BLaER1 (cell line): Measurements from ENCODE around the gene UBE3C.
A peak's percentile ranks its signal among the peaks of the same experiment; 100 is the strongest.
"Not testable (repeated sequence)": the region's sequence is repeated elsewhere in the genome, so short reads cannot be mapped to it uniquely, and the experiment has no call there.

Experiments
- H3K27ac ChIP-seq: shearing (Covaris generic); formaldehyde crosslinking; 2 replicates; pipeline ENCODE4 v1.8.1; 2022
- H3K27me3 ChIP-seq: shearing (Covaris generic); formaldehyde crosslinking; 2 replicates; pipeline ENCODE4 v1.8.1; 2022
- H3K36me3 ChIP-seq: shearing (Covaris generic); formaldehyde crosslinking; 2 replicates; pipeline ENCODE4 v1.8.1; 2022
- H3K4me1 ChIP-seq: shearing (Covaris generic); formaldehyde crosslinking; 2 replicates; pipeline ENCODE4 v1.8.1; 2022
- H3K4me2 ChIP-seq: shearing (Covaris generic); formaldehyde crosslinking; 2 replicates; pipeline ENCODE4 v1.8.1; 2022
- H3K4me3 ChIP-seq: shearing (Covaris generic); formaldehyde crosslinking; 2 replicates; pipeline ENCODE4 v1.8.1; 2022
- H3K9ac ChIP-seq: shearing (Covaris generic); formaldehyde crosslinking; 2 replicates; pipeline ENCODE4 v1.8.1; 2022
- H3K9me3 ChIP-seq: shearing (Covaris generic); formaldehyde crosslinking; 2 replicates; pipeline ENCODE4 v1.8.1; 2022
- H4K20me1 ChIP-seq: shearing (Covaris generic); formaldehyde crosslinking; 2 replicates; pipeline ENCODE4 v1.8.1; 2022
- Cebpa-rat ChIP-seq: shearing (Covaris generic); IDR thresholded peaks from 2 replicates; pipeline ENCODE4 v1.8.1; 2022

The UBE3C gene

GRCh38 chr7:157143788-157144187 is 5.1 kb downstream of the UBE3C start:
- Histone ChIP-seq H3K36me3 (peaks cover 69% of the 10 kb centered on the region), H3K4me1 (peaks cover 28% of the 10 kb centered on the region), H3K9ac (no peak overlapping the region), H3K27ac (no peak overlapping the region), H4K20me1 (peaks cover 97% of the 10 kb centered on the region), H3K27me3 (no peaks in the 10 kb centered on the region), H3K9me3 (peaks cover 11% of the 10 kb centered on the region), H3K4me2 (no peak overlapping the region), H3K4me3 (no peak overlapping the region)
- no peak for TF ChIP-seq Cebpa-rat

GRCh38 chr7:157149317-157149716 is 10.6 kb downstream of the UBE3C start:
- Histone ChIP-seq H3K27me3 (no peaks in the 10 kb centered on the region), H3K4me2 (no peak overlapping the region), H3K9me3 (peaks cover 11% of the 10 kb centered on the region), H3K36me3 (peaks cover 76% of the 10 kb centered on the region), H3K9ac (no peak overlapping the region), H4K20me1 (peaks cover 100% of the 10 kb centered on the region), H3K4me3 (no peak overlapping the region), H3K27ac (no peak overlapping the region), H3K4me1 (peaks cover 15% of the 10 kb centered on the region)
- TF ChIP-seq Cebpa-rat, result no peak

- Histone ChIP-seq H3K27me3 (no peaks in the 10 kb centered on the region), H3K36me3 (peaks cover 61% of the 10 kb centered on the region), H3K9ac (no peak overlapping the region), H3K9me3 (peaks cover 6% of the 10 kb centered on the region; the same call in 1 of the 2 replicates), H3K27ac (no peak overlapping the region), H3K4me1 (peaks cover 15% of the 10 kb centered on the region), H3K4me3 (no peak overlapping the region), H3K4me2 (no peak overlapping the region), H4K20me1 (peaks cover 100% of the 10 kb centered on the region)
- TF ChIP-seq Cebpa-rat, result no peak
Observed at GRCh38 chr7:157150882-157151281, 12.2 kb downstream of the UBE3C start.

- peaks cover 100% of the 10 kb centered on the region for H4K20me1 ChIP-seq
- no peak for TF ChIP-seq Cebpa-rat
Observed at GRCh38 chr7:157151626-157152339, 13.1 kb downstream of the UBE3C start.

DNA sequence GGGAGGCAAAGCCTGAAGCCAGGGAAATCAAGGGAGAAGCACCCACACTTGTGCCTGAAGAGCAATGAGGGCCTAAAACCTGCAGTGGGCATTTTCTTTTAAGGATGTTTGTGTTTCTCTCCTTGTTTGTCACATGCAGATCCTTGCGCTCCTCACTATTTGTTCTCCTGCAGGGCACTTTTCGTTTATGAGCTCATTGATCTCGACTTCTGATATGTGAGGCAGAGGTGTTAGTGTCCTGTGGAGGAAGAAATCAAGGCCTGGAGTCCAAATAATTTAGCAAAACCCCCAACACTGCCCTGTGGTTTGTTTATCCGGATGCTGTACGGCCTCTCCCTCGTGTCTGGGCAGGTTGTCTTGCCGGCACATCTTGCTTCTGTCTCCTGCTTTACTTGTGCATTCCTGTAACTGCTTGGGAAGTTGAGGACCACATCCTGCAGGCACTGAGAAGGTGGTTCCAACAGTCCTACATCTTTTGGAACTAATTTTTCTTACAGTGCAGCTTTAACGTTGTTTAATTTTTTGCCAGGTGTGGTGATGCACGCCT is 13.7 kb downstream of the UBE3C start:
- no peak for TF ChIP-seq Cebpa-rat
- no peaks in the 10 kb centered on the region for H3K9me3 ChIP-seq
- no peak overlapping the region for H3K4me3 ChIP-seq
- H3K27ac ChIP-seq, result no peak overlapping the region
- H3K27me3 ChIP-seq, result no peaks in the 10 kb centered on the region
- H3K4me1 ChIP-seq, result peaks cover 15% of the 10 kb centered on the region
- no peak overlapping the region for H3K4me2 ChIP-seq
- peaks cover 53% of the 10 kb centered on the region for H3K36me3 ChIP-seq
- peaks cover 100% of the 10 kb centered on the region for H4K20me1 ChIP-seq
- H3K9ac ChIP-seq, result no peak overlapping the region

More at GRCh38 chr7:157151626-157152339, 13.1 kb downstream of the UBE3C start:
- H3K9me3 ChIP-seq, result peaks cover 2% of the 10 kb centered on the region; the same call in 1 of the 2 replicates
- no peak overlapping the region for H3K9ac ChIP-seq
- H3K4me3 ChIP-seq, result no peak overlapping the region
- no peak overlapping the region for H3K27ac ChIP-seq
- peaks cover 52% of the 10 kb centered on the region for H3K36me3 ChIP-seq
- H3K27me3 ChIP-seq, result no peaks in the 10 kb centered on the region
- H3K4me1 ChIP-seq, result peaks cover 15% of the 10 kb centered on the region
- no peak overlapping the region for H3K4me2 ChIP-seq

DNA sequence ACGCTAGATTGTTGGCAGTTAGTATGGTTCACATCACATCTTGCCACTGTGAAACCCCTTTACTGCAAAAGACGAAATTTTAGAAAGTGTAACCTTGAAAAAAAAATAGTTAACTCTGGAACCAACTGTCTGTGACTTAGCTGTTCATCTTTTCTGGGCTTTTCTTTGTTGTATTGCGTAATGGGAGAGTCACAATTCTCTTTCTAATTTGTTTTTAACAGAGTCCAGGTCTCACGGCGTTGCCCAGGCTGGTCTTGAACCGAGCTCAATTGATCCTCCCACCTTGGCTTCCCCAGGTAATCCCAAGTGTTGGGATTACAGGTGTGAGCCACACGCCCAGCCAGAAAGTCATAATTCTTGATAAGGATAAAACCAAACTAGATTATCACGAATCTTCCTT is 14.5 kb downstream of the UBE3C start:
- Histone ChIP-seq H3K36me3 (peaks cover 61% of the 10 kb centered on the region), H3K9ac (no peak overlapping the region), H3K9me3 (no peaks in the 10 kb centered on the region), H3K4me1 (peaks cover 15% of the 10 kb centered on the region), H3K27me3 (no peaks in the 10 kb centered on the region), H3K27ac (no peak overlapping the region), H4K20me1 (peaks cover 100% of the 10 kb centered on the region), H3K4me3 (no peak overlapping the region), H3K4me2 (no peak overlapping the region)
- peak; percentile 76 for TF ChIP-seq Cebpa-rat

DNA sequence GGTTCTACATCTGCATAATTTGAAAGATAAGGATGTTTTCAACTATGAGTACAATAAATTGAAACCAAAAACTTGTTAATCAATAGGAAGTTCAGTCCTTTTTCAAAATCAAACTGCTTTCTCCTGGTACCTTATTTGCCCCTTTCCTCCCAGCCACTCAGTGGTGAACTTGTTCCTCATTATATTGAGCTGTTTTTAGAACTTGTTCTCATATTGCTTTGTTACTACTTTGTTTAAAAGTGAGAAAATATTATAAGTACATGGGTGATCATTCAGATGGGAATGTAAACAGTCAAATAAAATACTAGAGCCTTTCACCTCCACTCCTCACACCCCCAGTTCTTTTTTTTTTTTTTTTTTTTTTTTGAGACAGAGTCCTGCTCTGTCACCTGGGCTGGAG is 17.2 kb downstream of the UBE3C start:
- peaks cover 100% of the 10 kb centered on the region for H4K20me1 ChIP-seq
- H3K36me3 ChIP-seq, result peaks cover 61% of the 10 kb centered on the region
- no peak overlapping the region for H3K27ac ChIP-seq
- no peaks in the 10 kb centered on the region for H3K27me3 ChIP-seq
- peaks cover 5% of the 10 kb centered on the region; the same call in 1 of the 2 replicates for H3K9me3 ChIP-seq
- peaks cover 11% of the 10 kb centered on the region for H3K4me1 ChIP-seq
- no peak for TF ChIP-seq Cebpa-rat
- no peak overlapping the region for H3K9ac ChIP-seq
- H3K4me3 ChIP-seq, result no peak overlapping the region
- no peak overlapping the region for H3K4me2 ChIP-seq

- Histone ChIP-seq H4K20me1 (peaks cover 100% of the 10 kb centered on the region), H3K36me3 (peaks cover 54% of the 10 kb centered on the region), H3K4me1 (no peaks in the 10 kb centered on the region), H3K4me3 (no peak overlapping the region), H3K4me2 (no peak overlapping the region), H3K9me3 (peaks cover 14% of the 10 kb centered on the region), H3K27me3 (no peaks in the 10 kb centered on the region), H3K9ac (no peak overlapping the region), H3K27ac (no peak overlapping the region)
- TF ChIP-seq Cebpa-rat, result no peak
Observed at GRCh38 chr7:157158400-157158799, 19.7 kb downstream of the UBE3C start.

DNA sequence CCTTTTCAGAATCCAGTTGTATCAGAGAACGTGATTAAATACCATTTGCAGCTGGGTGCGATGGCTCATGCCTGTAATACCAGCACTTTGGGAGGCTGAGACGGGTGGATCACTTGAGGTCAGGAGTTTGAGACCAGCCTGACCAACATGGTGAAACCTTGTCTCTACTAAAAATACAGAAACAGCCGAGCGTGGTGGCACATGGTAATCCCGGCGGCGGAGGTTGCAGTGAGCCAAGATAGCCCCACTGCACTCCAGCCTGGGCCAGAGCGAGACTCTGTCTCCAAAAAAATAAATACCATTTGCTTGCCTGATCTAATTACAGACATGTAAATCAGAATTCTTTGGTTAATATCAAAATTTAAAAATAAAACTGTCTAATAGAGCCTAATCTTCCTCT is 20.8 kb downstream of the UBE3C start:
- not testable (repeated sequence) for H3K4me3 ChIP-seq, H3K4me1 ChIP-seq, H3K9ac ChIP-seq, H3K27me3 ChIP-seq, H3K4me2 ChIP-seq, H3K27ac ChIP-seq
- Histone ChIP-seq H3K36me3 (peaks cover 60% of the 10 kb centered on the region), H4K20me1 (peaks cover 100% of the 10 kb centered on the region), H3K9me3 (peaks cover 20% of the 10 kb centered on the region)

GRCh38 chr7:157160433-157160832 is 21.7 kb downstream of the UBE3C start:
- Histone ChIP-seq H3K27ac (no peak overlapping the region), H3K9ac (no peak overlapping the region), H3K4me3 (no peak overlapping the region), H3K4me2 (no peak overlapping the region), H3K36me3 (peaks cover 69% of the 10 kb centered on the region), H3K9me3 (peaks cover 29% of the 10 kb centered on the region), H4K20me1 (peaks cover 100% of the 10 kb centered on the region), H3K27me3 (no peaks in the 10 kb centered on the region), H3K4me1 (no peaks in the 10 kb centered on the region)
- no peak for TF ChIP-seq Cebpa-rat
